HS-5 (cell line): ENCODE results near the gene SF3B4.
"Not testable (repeated sequence)": the region's sequence is repeated elsewhere in the genome, so short reads cannot be mapped to it uniquely, and the experiment has no call there.

Source experiments
- DNase-seq: peaks from one replicate; pipeline ENCODE4 v3.0.0-alpha.2; 2012; ENCODE audit warnings: low read depth

The SF3B4 gene

GRCh38 chr1:149927563-149928400 is at the start of gene SF3B4:
TSS of gene SF3B4 (minus strand) at chr1:149927803. CDS start at chr1:149927759, 44 bp downstream.
- peak; percentile 70 for DNase-seq

- DNase-seq: no peak
Measured at GRCh38 chr1:149977345-149977744, 49.7 kb upstream of the SF3B4 start.

- DNase-seq: no peak
Measured at GRCh38 chr1:149972547-149972946, 44.9 kb upstream of the SF3B4 start.

- DNase-seq: no peak
Measured at GRCh38 chr1:149967646-149968045, 40.0 kb upstream of the SF3B4 start.

GRCh38 chr1:149967041-149967440 is 39.4 kb upstream of the SF3B4 start:
- DNase-seq: no peak

- DNase-seq: no peak
Measured at GRCh38 chr1:149966405-149966804, 38.8 kb upstream of the SF3B4 start.

GRCh38 chr1:149965440-149965839 is 37.8 kb upstream of the SF3B4 start:
- DNase-seq: no peak

GRCh38 chr1:149963358-149963757 is 35.8 kb upstream of the SF3B4 start:
- DNase-seq: no peak

GRCh38 chr1:149962736-149963135 is 35.1 kb upstream of the SF3B4 start:
- no peak for DNase-seq

GRCh38 chr1:149962039-149962647 is 34.5 kb upstream of the SF3B4 start:
- peak; percentile 47 for DNase-seq

- DNase-seq: not testable (repeated sequence)
Measured at GRCh38 chr1:149957548-149957947, 29.9 kb upstream of the SF3B4 start.

GRCh38 chr1:149949911-149950310 is 22.3 kb upstream of the SF3B4 start:
- no peak for DNase-seq

GRCh38 chr1:149945206-149945605 is 17.6 kb upstream of the SF3B4 start:
- DNase-seq: no peak

- DNase-seq: no peak
Measured at GRCh38 chr1:149942885-149943284, 15.3 kb upstream of the SF3B4 start.

GRCh38 chr1:149942207-149942606 is 14.6 kb upstream of the SF3B4 start:
- DNase-seq: no peak

- no peak for DNase-seq
Measured at GRCh38 chr1:149940427-149940826, 12.8 kb upstream of the SF3B4 start.

- DNase-seq: not testable (repeated sequence)
Measured at GRCh38 chr1:149938668-149939003, 11.0 kb upstream of the SF3B4 start.

GRCh38 chr1:149937759-149938158 is 10.2 kb upstream of the SF3B4 start:
- DNase-seq: no peak

GRCh38 chr1:149936992-149937705 is 9.5 kb upstream of the SF3B4 start:
- DNase-seq: no peak

GRCh38 chr1:149936170-149936991 is 8.8 kb upstream of the SF3B4 start, which contains the start of gene MTMR11:
TSS of gene MTMR11 (minus strand) at chr1:149936879. CDS start at chr1:149936647, 232 bp downstream.
- no peak for DNase-seq

- DNase-seq: no peak
Measured at GRCh38 chr1:149934356-149934755, 6.8 kb upstream of the SF3B4 start.

GRCh38 chr1:149933208-149933607 is 5.6 kb upstream of the SF3B4 start:
- no peak for DNase-seq
